HG02642 (cell line): Measurements from ENCODE around the gene RETREG3.

Source experiments
- ATAC-seq: cut with Tn5 transposase; IDR thresholded peaks from one replicate; pipeline ENCODE4 v1.9.1; 2021; ENCODE audit warnings: mild to moderate bottlenecking; ENCODE audit not compliant: unreplicated experiment, poor library complexity

Gene RETREG3

GRCh38 chr17:42536372-42537155 is 72.6 kb downstream of the RETREG3 start:
- peak; percentile 66 for ATAC-seq

GRCh38 chr17:42536048-42536371 is 73.2 kb downstream of the RETREG3 start, which contains the start of gene NAGLU:
NAGLU (plus strand) TSS chr17:42536241; CDS start chr17:42536273, 32 bp downstream.
- peak; percentile 85 for ATAC-seq

GRCh38 chr17:42535155-42536047 is 73.8 kb downstream of the RETREG3 start:
- ATAC-seq, result no peak

- ATAC-seq, result no peak
These were observed 77.5 kb downstream of the RETREG3 start for GRCh38 chr17:42531455-42532354.

- no peak for ATAC-seq
These were observed 78.2 kb downstream of the RETREG3 start for GRCh38 chr17:42530952-42531454.
